OCI-LY7 (cell line): ENCODE measurements around the gene SKIDA1.

Experiments
- CTCF ChIP-seq: fragments of 200-600 bp; sonication (generic); conservative IDR thresholded peaks from 2 replicates; pipeline ENCODE4 v1.5.1; 2014; ENCODE audit warnings: mild to moderate bottlenecking, antibody characterized with exemption, low read length, moderate library complexity, mixed read lengths
- EZH2phosphoT487 ChIP-seq: fragments of 200-600 bp; sonication (generic); IDR thresholded peaks from 2 replicates; pipeline ENCODE4 v1.6.1; 2018; ENCODE audit warnings: low read depth, borderline replicate concordance, mild to moderate bottlenecking, mixed run types, antibody characterized with exemption, low read length, moderate library complexity, mixed read lengths

DNA sequence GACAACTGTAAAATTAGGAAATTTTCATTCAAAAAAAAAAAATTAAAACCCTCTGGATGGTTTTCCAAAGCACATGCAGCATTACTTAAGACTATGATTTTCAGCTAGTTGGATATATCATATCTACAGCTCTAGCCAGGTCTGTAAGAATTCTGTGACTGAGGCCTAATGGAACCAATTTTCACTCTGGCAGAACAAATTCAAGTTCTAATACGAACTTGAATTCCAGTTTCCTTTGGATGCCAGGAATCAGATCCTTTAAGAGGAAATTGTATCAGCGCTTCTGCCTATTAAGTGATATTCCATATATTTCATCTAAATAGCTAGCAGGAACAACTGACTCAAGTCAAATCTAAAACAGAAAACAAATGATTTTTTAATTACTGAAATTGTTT, 34.8 kb downstream of the SKIDA1 start:
- TF ChIP-seq CTCF = no peak
- no peak for TF ChIP-seq EZH2phosphoT487
